Ovary (tissue), 9 donors: Measurements from ENCODE around the gene ATG2A. TPM values are rescaled to one million over a fixed set of nuclear protein-coding genes. Genes with fewer than 3 reads are reported as not detected.

Source experiments
- DNase-seq, 5 donors: peaks; one replicate each; pipeline ENCODE4 v3.0.0-alpha.2; 2019 to 2020
- H3K27ac ChIP-seq, 2 donors: fragments of 200-600 bp; one replicate each; pipeline versions ENCODE4 v1.5.1 to v1.8.0; 2019 to 2022
- H3K27me3 ChIP-seq: fragments of 200-600 bp; one replicate; pipeline ENCODE4 v1.8.0; 2022
- H3K36me3 ChIP-seq: fragments of 200-600 bp; sonication (generic); one replicate; pipeline ENCODE4 v1.5.1; 2019
- H3K4me1 ChIP-seq: one replicate; pipeline ENCODE4 v1.8.1; 2013; ENCODE audit warnings: mild to moderate bottlenecking, moderate library complexity; ENCODE audit not compliant: insufficient read depth
- H3K4me3 ChIP-seq: fragments of 200-600 bp; sonication (generic); one replicate; pipeline ENCODE4 v1.5.1; 2017
- H3K9me3 ChIP-seq, 2 donors: fragments of 200-600 bp in 1 of 2; sonication (generic) in 1 of 2; one replicate each; pipeline versions ENCODE4 v1.5.1 to v1.8.1; 2013 to 2019; ENCODE audit warnings: mild to moderate bottlenecking in 1 of 2, moderate library complexity in 1 of 2
- EP300 ChIP-seq: sonication (generic); formaldehyde crosslinking; IDR thresholded peaks from one replicate; pipeline ENCODE4 v1.6.1; 2017; ENCODE audit warnings: antibody characterized with exemption
- POLR2A ChIP-seq: fragments of 450-650 bp; IDR thresholded peaks from one replicate; pipeline ENCODE4 v1.6.1; 2017; ENCODE audit warnings: antibody characterized with exemption, mild to moderate bottlenecking, moderate library complexity
- WGBS, 3 donors: extraction: QIAGEN DNeasy Blood & Tissue Kit in 1 of 3; methylation state at CpG; one replicate each; pipeline versions ENCODE4 v1.1.5 to v1.1.7; 2013 to 2017; 5-methylcytosine and 5-hydroxymethylcytosine counted together
- intact Hi-C, 4 donors: fragments of 100-400 bp; cut with DNase I; formaldehyde crosslinking; loops; one replicate each; pipeline versions ENCODE4 v1.11.0 to v1.15.1; 2022 to 2023
- polyA plus RNA-seq, 2 donors: library from polyadenylated mRNA; stranded (reverse); fragments of 200-250 nt in 1 of 2; fragments of 350-450 nt in 1 of 2; fragmentation: Illumina TruSeq in 1 of 2; extraction: RNeasy Lipid Tissue Mini Kit (QIAGEN cat#74804) in 1 of 2; gene quantifications; one replicate each; pipeline ENCODE4 v1.2.3, GENCODE V29; 2013 to 2014
- total RNA-seq, 7 donors: library from RNA; depleted of rRNA in 2 of 7; stranded (reverse); fragments of >200 nt in 2 of 7; fragmentation: NEBNext Ultra II Directional in 3 of 7; extraction: Animal tissue kit (Norgen Biotek cat#: 25700) in 3 of 7; gene quantifications; one replicate each; pipeline versions ENCODE4 v1.1.0 to v1.2.4, GENCODE V29; 2016 to 2023
- TF ChIP-seq, protein P1 (sequence below), 3 donors: fragments of 450-650 bp in 2 of 3; fragments of 200-600 bp in 1 of 3; IDR thresholded peaks; one replicate each; pipeline versions ENCODE4 v1.5.1 to v1.8.0; 2016 to 2022; ENCODE audit warnings: antibody characterized with exemption in 3 of 3, mild to moderate bottlenecking in 1 of 3
- donor health status: DM: no; HTN: no; CAD: no; lungs with moderate emphysema.
- donor health status: DM: no; HTN: no; CAD: no.
- donor health status: Bipolar disorder and iron deficiency.
- donor health status: DM: yes; HTN: yes; CAD: no.
- donor health status: DM: no; HTN: no; CAD: no.
- donor health status: DM: yes; HTN: yes; CAD: no.

ATG2A gene
- total and polyA plus RNA-seq, 9 donors = 2.2 to 40.1 (median 27.8) TPM

DNA sequence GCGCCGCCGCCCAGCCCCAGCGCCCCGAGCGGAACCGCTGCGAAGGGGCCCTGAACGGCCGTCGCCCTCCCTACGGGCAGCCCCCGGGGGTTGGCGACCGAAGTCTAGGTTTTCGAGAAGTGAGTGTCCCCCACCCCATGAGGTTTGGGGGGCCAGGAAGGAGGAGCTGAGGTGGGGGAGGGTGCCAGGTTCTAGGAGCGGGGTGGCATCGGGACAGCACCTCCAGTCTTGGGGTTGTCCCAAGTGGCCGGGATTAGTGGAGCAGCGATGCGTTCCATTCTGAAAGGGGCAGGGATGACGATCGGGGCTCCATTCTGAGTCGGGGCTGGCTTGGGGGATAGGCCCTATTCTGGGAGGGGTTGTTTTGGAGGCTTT lies 7.9 kb upstream of the ATG2A start:
- peak in 2 of 5 donors; percentile 55 to 62 for DNase-seq
- intact Hi-C loops = loop anchor here in 1 of 4 donors (1.0 kb wide), 1 partner anchor 88 kb away; no protein-coding TSS in a partner anchor
- H3K9me3 ChIP-seq = no peaks in the 10 kb centered on the region
- H3K36me3 ChIP-seq = no peaks in the 10 kb centered on the region
- H3K27ac ChIP-seq = peak overlapping the region in 1 of 2 donors; percentile 11
- H3K4me3 ChIP-seq = peak overlapping the region; percentile 98
- no peaks in the 10 kb centered on the region for H3K4me1 ChIP-seq
- H3K27me3 ChIP-seq = no peaks in the 10 kb centered on the region
- 0 to 3% (median 0%) methylated on average over 15 to 24 of the region's 24 CpGs for WGBS, 3 donors
- no peak for TF ChIP-seq EP300
- TF ChIP-seq POLR2A = no peak
- TF ChIP-seq, protein P1, sequence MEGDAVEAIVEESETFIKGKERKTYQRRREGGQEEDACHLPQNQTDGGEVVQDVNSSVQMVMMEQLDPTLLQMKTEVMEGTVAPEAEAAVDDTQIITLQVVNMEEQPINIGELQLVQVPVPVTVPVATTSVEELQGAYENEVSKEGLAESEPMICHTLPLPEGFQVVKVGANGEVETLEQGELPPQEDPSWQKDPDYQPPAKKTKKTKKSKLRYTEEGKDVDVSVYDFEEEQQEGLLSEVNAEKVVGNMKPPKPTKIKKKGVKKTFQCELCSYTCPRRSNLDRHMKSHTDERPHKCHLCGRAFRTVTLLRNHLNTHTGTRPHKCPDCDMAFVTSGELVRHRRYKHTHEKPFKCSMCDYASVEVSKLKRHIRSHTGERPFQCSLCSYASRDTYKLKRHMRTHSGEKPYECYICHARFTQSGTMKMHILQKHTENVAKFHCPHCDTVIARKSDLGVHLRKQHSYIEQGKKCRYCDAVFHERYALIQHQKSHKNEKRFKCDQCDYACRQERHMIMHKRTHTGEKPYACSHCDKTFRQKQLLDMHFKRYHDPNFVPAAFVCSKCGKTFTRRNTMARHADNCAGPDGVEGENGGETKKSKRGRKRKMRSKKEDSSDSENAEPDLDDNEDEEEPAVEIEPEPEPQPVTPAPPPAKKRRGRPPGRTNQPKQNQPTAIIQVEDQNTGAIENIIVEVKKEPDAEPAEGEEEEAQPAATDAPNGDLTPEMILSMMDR (IDR thresholded peaks at IDR 0.05) = no peak

DNA sequence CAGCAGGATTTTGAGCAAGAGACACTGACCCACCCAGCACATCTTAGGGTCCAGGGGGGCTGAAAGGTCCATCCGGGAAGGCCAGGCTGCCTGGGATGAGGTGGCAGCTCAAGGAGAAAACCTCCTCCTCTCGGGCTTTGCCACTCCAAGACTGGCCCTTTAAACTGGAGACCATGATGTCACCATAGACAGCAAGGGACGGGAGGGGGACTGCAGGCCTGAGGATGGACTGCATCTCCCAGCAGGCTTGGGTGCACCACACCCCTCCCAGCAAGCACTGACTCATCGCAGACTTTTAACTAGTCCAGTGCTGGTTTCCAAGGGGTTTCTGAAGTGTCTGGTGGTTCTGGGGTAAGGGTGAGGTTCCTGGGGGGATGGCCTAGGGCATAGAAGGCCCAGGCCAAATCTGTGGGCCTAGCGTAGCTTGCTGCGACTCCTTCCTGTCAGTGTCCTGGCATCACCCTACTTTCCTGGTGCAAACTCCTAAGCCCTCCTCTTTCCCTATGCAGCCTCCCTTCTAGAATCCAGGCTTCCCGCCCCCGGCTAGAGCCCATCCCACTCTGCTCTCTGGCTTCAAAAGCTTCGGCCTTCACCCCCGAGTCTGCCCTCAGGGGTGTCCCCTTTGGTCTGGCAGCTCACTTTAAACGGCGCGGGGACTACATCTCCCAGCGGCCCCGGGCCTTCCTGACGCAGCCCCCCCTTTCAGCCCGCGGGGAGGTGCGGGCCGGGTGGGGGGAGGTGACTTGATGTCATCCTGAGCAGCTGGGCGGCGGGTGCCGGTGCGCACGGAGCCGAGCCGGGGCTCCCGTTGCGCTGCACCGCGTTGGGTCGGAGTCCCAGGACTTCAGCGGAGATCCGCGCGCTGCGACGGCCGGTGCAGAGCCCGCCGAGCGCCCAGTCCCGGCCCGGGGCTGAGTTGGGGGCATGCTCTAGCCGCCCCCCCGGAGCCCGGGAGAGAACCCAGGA lies 7.2 kb upstream of the ATG2A start, which contains the start of gene PPP2R5B:
Gene PPP2R5B, plus strand, starts transcription at position 746 of the 966 bp plus-strand sequence. CDS start 1,046 bp downstream, outside the sequence.
- Histone ChIP-seq H3K36me3 (no peaks in the 10 kb centered on the region), H3K4me1 (no peaks in the 10 kb centered on the region), H3K4me3 (peak within 1 kb of the TSS; percentile 98), H3K9me3 (no peaks in the 10 kb centered on the region), H3K27me3 (no peaks in the 10 kb centered on the region), H3K27ac (peak within 1 kb of the TSS; percentile 63 to 89)
- intact Hi-C loops = loop anchor here in 1 of 4 donors (1.0 kb wide), 1 partner anchor 89 kb away; no protein-coding TSS in a partner anchor
- peak; percentile 89 to 95 (median 92) for DNase-seq
- 0 to 1% (median 1%) methylated on average over 38 to 47 of the region's 47 CpGs for WGBS, 3 donors
- TF ChIP-seq, protein P1 (IDR thresholded peaks at IDR 0.05) = peak in 1 of 3 donors; percentile 11
- TF ChIP-seq EP300 (peak; percentile 18), POLR2A (peak; percentile 81)

DNA sequence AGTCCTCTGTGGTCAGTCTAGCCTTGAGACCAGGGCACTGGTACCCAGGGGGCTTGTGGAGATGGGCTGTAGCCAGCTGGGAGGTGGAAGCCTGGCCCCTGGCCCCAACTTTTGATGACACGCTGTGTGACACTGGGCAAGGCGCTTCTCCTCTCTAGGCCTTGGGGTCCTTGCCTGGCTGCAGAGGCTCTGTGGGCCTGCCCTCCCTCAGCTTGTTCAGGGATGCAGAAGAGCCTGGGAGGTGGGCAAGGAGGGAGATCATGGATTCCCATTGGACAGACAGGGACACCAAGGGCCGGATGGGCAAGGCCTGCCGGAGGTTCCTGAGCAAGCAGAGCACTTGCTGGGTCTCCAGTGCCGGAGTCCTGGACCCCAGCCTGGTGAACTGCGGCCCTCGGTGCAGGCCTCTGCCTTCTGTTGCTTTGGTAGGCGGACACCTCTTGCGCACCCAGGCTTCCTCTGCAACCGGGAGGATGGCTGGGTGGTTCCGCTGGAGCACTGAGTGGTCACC lies 6.2 kb upstream of the ATG2A start:
- Histone ChIP-seq H3K9me3 (no peaks in the 10 kb centered on the region), H3K27ac (no peak overlapping the region), H3K36me3 (no peaks in the 10 kb centered on the region), H3K27me3 (no peaks in the 10 kb centered on the region), H3K4me3 (no peak overlapping the region), H3K4me1 (no peaks in the 10 kb centered on the region)
- peak in 3 of 5 donors; percentile 40 to 52 (median 48) for DNase-seq
- TF ChIP-seq, protein P1 (IDR thresholded peaks at IDR 0.05) = no peak
- TF ChIP-seq EP300 (no peak), POLR2A (no peak)
- intact Hi-C loops = no loop called here
- WGBS, 3 donors = 87 to 92% (median 88%) methylated on average over 9 to 11 of the region's 11 CpGs

DNA sequence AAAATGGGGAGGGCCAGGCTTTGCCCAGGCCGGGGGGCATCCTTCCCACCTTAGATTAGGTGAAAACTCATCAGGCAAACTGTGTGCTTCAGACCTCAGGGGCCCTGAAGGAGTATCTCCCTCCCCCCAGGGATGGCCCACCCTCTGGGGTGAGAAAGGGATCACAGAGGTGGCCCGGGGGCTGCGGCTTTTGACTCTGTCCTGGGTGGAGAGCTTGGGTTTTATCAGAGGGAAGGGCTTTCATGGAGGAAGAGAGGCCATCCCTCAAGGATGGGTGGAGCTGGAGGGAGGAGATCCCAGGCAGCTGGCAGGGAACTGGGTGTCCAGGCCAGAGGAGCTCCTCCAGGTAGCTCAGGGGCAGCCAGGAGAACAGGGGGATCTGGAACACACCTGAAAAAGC lies 4.4 kb upstream of the ATG2A start:
- Histone ChIP-seq H3K27ac (no peak overlapping the region), H3K9me3 (no peaks in the 10 kb centered on the region), H3K36me3 (no peaks in the 10 kb centered on the region), H3K27me3 (no peaks in the 10 kb centered on the region), H3K4me3 (no peak overlapping the region), H3K4me1 (no peaks in the 10 kb centered on the region)
- DNase-seq = peak in 2 of 5 donors; percentile 15 to 28
- WGBS, 3 donors = 46 to 68% (median 67%) methylated on average over 2 to 3 of the region's 3 CpGs
- intact Hi-C loops = no loop called here
- TF ChIP-seq POLR2A (no peak), EP300 (no peak)
- TF ChIP-seq, protein P1 (IDR thresholded peaks at IDR 0.05) = no peak
